ENCODE results near the gene CLSTN3.
"Not testable (repeated sequence)": the region's sequence is repeated elsewhere in the genome, so short reads cannot be mapped to it uniquely, and the experiment has no call there.

Gene CLSTN3

GRCh38 chr12:7106082-7106481 is 24.1 kb upstream of the CLSTN3 start:
- DNase-seq = no peak

DNA sequence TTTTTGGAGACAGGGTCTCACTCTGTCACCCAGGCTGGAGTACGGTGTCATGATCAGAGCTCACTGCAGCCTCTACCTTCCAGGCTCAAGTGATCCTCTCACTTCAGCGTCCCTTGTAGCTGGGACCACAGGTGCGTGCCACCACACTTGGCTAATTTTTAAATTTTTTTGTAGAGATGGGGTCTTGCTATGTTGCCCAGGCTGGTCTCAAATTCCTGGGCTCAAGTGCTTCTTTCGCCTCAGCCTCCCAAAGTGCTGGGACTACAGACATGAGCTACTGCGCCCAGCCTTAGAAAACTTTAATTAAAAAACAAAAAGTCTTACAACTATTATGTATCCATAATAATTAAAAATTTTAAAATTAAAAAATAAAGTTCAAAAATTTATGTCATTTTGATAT is 23.0 kb upstream of the CLSTN3 start:
- DNase-seq = not testable (repeated sequence)

DNA sequence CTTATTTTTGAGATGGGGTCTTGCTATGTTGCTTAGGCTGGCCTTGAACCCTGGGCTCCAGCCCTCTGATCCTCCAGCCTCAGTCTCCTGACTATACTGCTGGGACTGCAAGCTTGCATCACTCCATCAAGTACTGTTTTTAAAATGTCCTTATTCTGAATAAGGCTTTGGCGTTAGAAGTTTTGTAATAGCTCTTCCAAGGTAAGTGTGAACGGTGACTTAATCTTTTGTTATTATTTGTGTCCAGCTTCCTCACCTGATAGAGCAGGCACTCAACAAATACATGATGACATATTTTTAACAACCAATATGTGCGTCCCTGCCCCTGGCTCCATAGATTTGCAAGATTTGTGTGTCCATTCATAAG is 22.6 kb upstream of the CLSTN3 start:
- no peak for DNase-seq

- DNase-seq = peak; percentile 75
Measured at GRCh38 chr12:7108003-7108795, 22.0 kb upstream of the CLSTN3 start.

- DNase-seq = peak; percentile 69
Measured at GRCh38 chr12:7108796-7109571, 21.2 kb upstream of the CLSTN3 start, which contains the start of gene C1RL. Gene C1RL, minus strand, starts transcription at chr12:7109214. Its CDS starts 34 bp downstream, at chr12:7109180.

GRCh38 chr12:7109572-7109920 is 20.6 kb upstream of the CLSTN3 start:
- no peak for DNase-seq

GRCh38 chr12:7110661-7111060 is 19.5 kb upstream of the CLSTN3 start:
- no peak for DNase-seq

DNA sequence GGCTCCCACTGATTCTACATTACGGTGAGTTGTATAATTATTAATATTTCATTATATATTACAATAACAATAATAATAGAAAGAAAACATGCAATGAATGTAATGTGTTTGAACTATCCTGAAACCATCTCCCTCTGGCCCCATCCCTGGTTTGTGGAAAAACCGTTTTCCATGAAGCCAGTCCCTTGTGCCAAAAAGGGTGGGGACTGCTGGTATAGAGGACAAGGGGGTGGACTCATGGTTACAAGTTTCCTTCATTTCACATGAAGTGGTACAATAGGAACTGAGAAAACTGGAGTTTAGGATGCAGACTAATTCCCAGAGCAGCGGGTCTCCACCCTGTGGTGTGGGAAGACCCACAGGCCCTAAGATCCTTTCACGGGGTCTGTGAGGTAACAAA is 18.1 kb upstream of the CLSTN3 start:
- no peak for DNase-seq

GRCh38 chr12:7113389-7113871 is 16.7 kb upstream of the CLSTN3 start:
- peak; percentile 39 for DNase-seq

DNA sequence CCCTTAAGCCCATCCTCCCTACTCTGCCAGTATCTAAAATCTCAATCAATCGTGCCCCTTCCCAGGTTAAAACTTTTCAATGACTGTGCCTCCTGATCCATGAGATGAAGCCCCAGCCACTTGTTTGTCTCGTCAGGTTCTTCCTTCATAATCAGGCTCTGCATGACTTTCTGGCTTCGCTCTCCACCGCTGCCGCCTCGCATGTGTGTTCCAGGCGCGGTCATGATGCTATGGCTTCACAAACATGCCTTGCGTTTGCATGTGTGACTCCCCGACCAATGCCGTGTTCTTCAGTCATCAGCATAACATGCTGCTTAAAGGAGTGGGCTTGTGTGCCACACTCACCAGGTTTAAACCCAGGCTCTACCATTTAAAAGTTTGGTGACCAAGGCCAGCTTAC is 16.2 kb upstream of the CLSTN3 start:
- DNase-seq = no peak

DNA sequence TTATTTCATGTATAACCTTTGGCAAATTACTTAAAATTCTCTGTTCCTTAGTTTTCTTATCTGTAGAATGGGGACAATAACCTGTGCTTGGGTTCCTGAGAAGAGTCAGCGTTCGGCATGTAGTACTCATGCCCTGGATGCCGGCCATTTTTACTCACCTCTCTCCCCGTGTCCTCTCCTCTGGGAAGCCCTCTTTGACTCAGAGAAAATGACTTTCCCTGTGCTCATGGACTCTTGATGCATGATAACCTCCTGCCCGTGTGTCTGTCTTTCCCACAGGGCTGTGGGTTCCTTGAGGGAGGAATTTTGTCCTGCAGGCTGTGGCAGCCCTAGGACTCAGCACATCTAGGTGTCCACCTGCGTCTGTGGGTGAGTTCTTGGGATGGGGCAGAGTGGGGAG is 15.3 kb upstream of the CLSTN3 start:
- DNase-seq = no peak

DNA sequence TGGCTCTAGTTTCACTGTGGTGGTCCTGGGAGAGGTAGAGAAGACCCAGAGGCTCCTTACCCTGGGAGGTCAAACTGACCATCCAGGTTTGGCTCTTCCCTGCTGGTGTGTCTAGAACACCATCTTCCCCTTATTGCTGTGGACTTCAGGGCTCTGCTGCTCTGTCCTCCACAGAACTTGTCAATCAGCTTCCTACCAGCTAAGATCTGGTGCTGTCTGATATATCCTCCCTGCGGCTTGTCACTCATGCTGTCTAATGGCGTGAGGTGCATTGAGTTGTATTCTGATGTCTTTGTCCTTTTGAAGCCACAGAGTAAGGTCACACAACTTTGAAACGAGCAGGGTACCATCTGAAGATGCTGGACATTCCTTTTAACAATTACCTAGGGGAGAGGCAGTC is 14.0 kb upstream of the CLSTN3 start:
- DNase-seq = no peak

DNA sequence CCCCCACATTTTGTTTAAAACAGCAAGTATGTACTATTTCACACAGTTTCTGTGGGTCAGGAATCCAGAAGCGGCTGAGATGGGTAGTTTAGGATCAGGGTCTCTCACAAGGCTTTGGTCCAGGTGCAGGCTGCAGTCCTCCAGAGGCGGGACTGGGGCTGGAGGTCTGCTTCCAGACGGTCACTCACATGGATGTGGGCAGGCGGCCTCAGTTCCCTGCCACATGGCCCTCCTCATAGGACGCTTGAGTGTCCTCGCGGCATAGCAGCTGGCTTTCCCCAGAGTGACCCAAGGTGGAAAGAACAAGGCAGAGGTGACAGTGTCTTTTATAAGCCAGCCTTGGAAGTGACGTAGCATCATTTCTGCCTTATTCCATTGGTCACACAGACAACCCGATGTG is 13.3 kb upstream of the CLSTN3 start:
- no peak for DNase-seq

- no peak for DNase-seq
Measured at GRCh38 chr12:7117670-7118069, 12.5 kb upstream of the CLSTN3 start.

DNA sequence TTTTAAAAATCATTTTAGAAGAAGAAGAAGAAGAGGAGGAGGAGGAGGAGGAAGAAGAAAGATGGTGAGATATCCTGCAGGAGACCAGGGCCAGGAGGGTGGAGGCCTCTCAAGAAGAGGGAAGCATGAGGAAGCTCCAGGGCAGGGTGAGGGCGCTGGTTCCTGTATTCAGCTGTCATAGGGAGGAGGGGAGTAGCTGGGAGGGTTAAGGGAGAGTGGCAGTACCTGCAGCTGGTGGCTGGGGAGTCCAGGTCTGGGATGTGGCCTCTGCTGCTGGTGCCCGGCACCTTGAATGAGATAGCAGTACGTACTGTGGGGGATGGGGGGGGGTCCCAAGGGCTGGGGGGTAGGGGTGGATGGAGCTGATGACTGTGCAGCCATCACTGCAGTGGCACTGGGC is 11.3 kb upstream of the CLSTN3 start:
- DNase-seq = no peak

- no peak for DNase-seq
Measured at GRCh38 chr12:7120166-7120565, 10.0 kb upstream of the CLSTN3 start.

GRCh38 chr12:7121324-7121723 is 8.8 kb upstream of the CLSTN3 start:
- no peak for DNase-seq

GRCh38 chr12:7122811-7123769 is 7.1 kb upstream of the CLSTN3 start:
- no peak for DNase-seq

DNA sequence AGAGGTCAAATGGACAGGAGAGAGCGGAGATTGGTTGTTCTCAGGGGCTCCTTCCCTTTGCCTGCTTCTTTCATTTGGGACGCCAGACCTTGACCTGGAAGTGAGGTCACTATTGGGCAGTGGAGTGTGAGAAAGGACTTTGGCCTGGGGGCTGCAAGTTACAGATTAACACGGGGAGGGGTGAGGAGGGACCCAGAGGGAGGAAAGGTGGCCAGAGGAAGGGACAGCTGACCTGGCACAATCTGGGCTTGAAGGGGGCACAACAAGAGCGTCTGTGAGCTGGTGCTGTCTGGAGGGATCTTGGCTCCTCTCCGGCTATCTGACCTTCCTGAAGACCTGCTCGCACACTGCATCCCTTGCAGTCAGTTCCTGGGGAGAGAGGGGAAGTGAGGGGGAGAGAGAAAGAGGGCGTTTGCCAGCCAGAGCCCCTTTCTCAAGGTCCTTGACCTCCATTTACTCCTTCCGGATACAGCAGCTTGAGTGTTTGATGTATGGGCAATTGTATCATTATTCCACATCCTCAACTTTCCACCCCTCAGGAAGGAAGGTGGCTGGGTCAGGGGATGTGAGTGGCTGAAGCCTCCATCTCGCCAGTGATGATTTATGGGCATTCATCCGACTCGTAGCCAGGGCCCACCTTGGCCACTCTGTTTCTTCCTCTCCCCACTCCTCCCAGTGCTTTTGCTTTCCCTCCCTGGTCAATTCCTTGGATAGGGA is 6.2 kb upstream of the CLSTN3 start:
- DNase-seq = no peak

DNA sequence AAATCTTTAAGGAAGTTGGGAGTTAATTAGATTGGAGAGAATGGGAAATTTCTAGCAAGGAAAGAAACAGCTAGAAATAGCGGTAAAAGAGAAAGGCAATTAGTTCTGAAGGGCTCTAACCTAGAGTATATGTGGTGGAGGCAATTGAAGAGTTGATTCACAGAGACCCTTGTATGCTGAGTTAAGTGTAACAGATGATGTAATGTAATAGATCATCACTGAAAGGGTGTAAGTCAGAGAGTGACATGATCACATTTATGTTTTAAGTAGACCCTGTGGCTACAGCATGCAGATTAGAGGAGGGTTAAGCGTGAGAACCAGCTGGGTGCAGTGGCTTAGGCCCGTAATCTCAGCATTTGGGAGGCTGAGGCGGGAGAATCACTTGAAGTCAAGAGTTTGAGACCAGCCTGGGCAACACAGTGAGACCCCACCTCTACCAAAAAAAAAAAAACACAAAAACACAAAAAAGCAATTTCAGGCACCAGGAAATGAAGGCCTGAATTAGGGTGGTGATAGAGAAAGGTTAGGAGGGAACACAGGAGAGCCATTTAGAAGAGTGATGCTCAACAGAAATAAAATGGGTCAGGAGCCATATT is 4.4 kb upstream of the CLSTN3 start:
- DNase-seq = no peak

DNA sequence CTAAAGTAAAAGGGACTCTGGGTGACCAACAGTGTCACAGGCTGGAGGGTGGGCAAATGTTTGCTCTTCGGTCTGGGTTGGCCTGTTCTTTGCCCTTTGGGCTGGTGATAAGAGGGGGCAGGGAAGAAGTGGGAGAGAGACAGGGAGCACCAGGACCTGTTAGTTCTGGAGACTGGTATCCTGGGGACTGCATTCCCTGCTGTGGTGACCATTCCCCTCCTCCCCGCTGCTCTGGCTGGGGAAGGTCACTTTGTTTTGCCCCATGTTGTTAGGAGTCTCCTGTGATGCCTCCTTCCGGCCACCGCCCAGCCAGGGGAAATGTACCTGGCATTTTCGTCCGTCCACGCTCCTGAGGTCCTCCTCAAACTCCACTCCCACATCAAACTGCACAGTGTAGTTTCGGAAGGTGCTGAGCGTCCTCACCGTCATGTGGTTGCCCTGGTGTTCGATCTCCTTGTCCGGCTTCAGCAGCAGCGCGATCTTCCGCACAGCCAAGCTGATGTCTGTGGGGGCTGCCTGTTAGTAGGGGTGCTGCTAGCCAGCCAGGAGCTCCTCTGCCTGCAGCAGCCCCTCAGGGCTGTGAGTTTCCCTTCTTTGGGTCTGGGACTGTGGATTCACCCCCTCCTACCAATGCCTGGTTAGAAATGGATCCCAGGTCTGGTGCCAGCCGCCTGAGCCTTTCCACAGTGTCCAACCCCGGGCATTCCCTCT is 2.1 kb upstream of the CLSTN3 start:
- no peak for DNase-seq
